HG03457 (cell line): ENCODE measurements around the gene DIS3L.
"Not testable (repeated sequence)": the region's sequence is repeated elsewhere in the genome, so short reads cannot be mapped to it uniquely, and the experiment has no call there.

Experiments
- ATAC-seq: cut with Tn5 transposase; IDR thresholded peaks from one replicate; pipeline ENCODE4 v1.9.1; 2021; ENCODE audit warnings: moderate number of reproducible peaks; ENCODE audit not compliant: unreplicated experiment

The DIS3L gene

GRCh38 chr15:66276546-66276945 is 16.8 kb upstream of the DIS3L start:
- no peak for ATAC-seq

GRCh38 chr15:66278056-66278455 is 15.3 kb upstream of the DIS3L start:
- no peak for ATAC-seq

- no peak for ATAC-seq
These were observed 14.7 kb upstream of the DIS3L start for GRCh38 chr15:66278671-66279070.

GRCh38 chr15:66284271-66284670 is 9.1 kb upstream of the DIS3L start:
- ATAC-seq = no peak

GRCh38 chr15:66285533-66286280 is 7.7 kb upstream of the DIS3L start:
- no peak for ATAC-seq

GRCh38 chr15:66287461-66288057 is 5.8 kb upstream of the DIS3L start:
- ATAC-seq = no peak

GRCh38 chr15:66288093-66288492 is 5.3 kb upstream of the DIS3L start:
- ATAC-seq = no peak

- no peak for ATAC-seq
These were observed 4.7 kb upstream of the DIS3L start for GRCh38 chr15:66288551-66289185.

- no peak for ATAC-seq
These were observed 3.4 kb upstream of the DIS3L start for GRCh38 chr15:66290007-66290406.

GRCh38 chr15:66290518-66290917 is 2.9 kb upstream of the DIS3L start:
- no peak for ATAC-seq

GRCh38 chr15:66291816-66292570 is 1.4 kb upstream of the DIS3L start:
- ATAC-seq = no peak

- no peak for ATAC-seq
These were observed 573 bp upstream of the DIS3L start for GRCh38 chr15:66292571-66293418.

GRCh38 chr15:66294157-66294931 is 976 bp downstream of the DIS3L start:
- ATAC-seq = no peak

GRCh38 chr15:66294932-66295235 is 1.5 kb downstream of the DIS3L start:
- ATAC-seq = no peak

GRCh38 chr15:66296186-66296585 is 2.8 kb downstream of the DIS3L start:
- ATAC-seq = no peak

GRCh38 chr15:66298803-66299251 is 5.5 kb downstream of the DIS3L start:
- no peak for ATAC-seq

GRCh38 chr15:66302489-66303278 is 9.3 kb downstream of the DIS3L start:
- ATAC-seq = no peak

- not testable (repeated sequence) for ATAC-seq
These were observed 11.1 kb downstream of the DIS3L start for GRCh38 chr15:66304425-66304824.

GRCh38 chr15:66306381-66306780 is 13.0 kb downstream of the DIS3L start:
- ATAC-seq = no peak
